ENCODE data around the gene DSEL.

The DSEL gene

DNA sequence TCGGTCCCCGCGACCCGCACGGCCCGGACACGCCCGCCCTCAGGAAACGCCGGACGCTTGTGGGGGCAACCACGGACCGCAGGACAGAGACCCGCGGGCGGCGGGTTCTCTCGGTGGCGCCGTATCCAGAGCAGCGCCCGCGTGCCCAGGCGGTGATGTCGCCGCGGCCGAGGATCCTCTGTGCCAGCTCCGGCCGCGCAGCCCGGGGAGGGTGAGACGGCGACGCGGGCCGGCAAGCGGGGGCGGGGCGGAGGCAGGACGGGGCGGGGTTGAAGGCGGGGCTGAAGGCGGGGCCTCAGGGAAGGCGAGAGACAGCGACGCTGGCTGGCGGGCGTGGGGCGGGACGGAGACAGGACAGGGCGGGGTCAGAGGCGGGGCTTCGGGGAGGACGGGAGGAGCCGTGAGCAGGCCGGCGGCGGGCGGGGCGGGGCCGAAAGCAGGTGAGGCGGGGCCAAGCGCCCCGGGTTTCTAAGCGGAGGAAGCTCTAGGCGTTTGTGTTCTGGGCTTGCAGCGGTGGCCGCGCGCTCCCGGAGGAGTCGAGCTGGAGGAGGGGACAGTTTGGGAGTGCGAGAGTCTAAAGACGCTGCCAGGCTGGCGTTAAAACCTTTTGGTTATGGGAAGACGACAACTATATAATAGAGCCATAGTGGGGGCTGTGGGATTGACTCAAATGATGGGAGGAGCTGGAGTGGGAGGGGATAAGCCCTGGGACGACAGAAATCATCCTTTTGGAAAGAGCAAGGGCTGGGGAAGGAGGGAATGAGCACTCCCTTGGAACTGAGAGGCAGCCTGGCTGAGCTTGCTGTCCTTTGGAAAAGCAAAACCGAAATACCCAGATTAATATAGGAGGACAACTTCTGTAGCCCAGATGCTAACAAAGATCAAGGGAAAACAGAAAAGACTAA lies at the start of gene DSEL:
Gene DSEL (minus strand): TSS at position 182 of the 905 bp plus-strand sequence. CDS start 2,112 bp downstream, outside the sequence.
- peak; percentile 98 for DNase-seq

GRCh38 chr18:67553437-67553836 lies 36.9 kb upstream of the DSEL start:
- no peak for DNase-seq

DNA sequence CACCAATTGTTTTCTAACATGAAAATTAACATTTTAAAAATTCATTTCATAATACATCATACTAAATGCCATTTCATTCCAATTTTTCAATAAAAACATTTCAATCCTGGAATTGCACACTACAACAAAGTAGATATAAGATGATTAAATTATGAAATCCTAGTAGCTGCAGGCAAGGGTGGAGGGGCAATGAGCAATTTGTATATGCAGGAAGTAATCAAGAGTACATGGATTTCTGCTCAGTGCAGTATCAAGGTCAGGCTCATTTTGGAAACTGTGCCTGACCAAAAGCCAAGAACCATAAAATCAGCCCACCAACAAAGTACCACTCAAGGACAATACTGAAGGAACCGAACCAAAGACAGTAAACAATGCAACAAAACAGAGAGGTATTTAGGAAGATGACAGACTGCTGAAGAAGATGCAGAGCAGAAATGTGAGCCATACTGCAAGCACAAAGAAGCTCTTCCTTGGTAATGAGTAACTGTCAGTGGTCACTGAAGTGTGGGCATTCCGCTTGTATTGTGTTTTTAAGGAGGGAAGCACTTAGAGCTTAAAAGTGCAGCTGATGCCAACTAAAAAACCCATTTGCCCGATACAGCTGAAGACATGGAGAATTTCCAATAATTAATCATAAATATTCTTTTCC lies 34.5 kb upstream of the DSEL start:
- no peak for DNase-seq

DNA sequence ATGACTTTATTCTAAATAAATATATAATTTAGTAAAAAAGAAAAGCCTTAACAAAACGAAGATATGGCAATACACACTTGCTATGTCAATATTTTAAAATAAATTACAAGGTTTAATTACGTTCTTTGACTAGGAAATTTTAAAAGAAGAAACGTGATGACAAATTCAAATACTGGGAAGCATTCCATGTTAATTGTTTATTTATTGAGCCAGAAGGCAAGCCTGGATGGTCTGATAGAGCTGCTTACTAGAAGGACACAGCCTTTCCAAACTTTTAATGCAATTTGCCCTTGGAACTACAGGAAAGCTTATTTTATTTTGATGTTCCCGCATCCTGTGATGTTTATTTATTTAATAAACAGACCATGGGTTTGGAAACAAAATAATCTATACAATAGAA lies 33.4 kb upstream of the DSEL start:
- no peak for DNase-seq

GRCh38 chr18:67545681-67546080 lies 29.2 kb upstream of the DSEL start:
- DNase-seq = no peak

GRCh38 chr18:67540559-67540958 lies 24.0 kb upstream of the DSEL start:
- no peak for DNase-seq

DNA sequence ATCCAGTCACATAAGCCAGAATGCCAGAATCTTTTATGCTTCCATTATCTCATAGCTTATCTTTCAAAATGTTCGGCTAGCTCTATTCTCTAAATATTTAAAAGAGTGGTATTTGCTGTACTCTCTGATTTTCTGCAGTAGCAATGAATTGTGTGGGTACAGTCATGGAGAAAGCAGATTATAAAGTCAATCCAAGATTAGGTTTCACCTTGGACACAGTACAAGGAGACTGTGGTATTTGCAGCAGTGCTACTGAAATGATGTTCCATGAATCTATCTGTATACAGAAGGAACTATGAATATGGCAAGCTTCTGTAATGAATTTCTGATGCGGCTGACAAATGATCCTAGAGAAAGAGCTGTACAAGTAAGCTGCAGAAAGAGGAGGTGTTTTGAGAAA lies 15.4 kb upstream of the DSEL start:
- DNase-seq = no peak

DNA sequence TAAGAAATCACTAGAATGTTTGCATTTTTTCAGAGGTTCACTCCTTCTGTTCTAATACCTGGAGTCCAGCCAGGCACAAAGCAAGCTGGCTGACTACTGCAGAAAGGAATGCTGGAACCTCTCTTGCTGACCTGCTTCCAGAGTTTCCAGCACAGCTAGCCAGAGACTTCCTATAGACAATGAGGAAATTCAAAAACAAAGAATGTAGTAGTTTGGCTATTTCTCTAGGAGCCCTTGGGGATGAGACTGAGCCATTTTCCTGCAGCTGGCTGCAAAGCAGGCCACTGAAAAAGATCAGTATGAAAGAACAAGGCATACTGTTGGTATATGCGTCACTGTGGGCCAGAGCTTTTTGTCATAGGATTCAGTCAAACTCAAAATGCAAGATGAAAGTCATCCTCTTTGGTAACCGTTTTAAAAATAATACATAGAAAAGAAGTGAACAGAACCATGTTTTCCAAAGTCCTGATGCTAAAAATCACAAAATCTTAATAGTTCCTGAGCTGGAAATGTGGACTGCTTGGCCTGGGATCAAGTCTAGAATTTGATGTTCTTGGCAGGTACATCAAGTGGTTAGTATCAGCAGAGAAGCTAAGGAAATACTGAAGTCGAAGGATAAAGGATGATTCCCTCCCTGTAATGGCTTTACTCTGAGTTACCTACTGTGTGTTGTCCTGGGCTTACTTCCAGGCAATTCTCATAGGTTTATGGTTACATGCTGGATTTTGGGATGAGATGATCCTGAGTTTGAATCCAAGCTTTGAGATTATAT lies 9.0 kb upstream of the DSEL start:
- no peak for DNase-seq

DNA sequence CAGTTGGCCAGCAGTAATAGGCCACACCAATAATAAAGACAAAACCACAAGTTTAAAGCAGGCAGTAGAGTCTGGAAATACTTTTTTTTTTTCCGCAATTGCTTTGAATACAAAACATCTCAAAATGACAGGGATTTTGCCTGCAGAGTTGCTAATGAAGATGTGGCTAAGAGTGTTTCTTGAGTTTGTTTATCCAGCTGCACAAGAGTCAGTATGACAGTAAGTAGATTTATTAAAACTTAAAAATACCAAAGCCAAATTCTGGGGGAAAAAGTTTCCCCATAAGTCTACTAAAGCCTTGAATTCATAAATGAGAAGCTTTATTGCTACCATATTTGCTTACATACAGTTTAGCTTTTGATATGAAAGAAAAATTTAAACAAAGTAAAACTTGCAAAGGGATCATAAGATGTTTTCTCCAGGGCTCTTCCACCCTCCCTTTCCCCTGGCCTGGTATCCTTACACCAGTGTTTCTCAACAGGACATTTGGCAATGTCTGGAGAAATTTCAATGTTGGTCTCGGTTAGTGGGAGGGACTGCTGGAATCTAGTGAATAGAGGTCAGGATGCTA lies 3.9 kb upstream of the DSEL start:
- DNase-seq = no peak

DNA sequence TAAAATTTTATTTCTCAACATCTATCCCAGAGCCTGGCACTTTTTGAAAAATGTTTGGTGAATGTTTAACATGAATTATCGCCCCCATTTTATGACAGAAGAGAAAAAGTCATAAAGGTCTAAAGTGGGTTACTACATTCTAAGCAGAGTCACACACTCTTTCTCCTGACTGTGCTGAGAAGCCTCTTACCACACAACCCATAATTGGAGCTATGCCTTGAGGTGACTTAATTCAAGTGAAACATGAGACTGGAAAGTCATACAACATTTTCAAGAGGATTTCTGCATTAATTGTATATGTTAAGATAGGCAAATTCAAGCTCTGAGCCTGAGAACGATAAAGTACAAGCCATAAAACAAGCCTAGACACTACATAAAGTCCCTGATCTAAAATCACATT lies 3.1 kb upstream of the DSEL start:
- DNase-seq = no peak

DNA sequence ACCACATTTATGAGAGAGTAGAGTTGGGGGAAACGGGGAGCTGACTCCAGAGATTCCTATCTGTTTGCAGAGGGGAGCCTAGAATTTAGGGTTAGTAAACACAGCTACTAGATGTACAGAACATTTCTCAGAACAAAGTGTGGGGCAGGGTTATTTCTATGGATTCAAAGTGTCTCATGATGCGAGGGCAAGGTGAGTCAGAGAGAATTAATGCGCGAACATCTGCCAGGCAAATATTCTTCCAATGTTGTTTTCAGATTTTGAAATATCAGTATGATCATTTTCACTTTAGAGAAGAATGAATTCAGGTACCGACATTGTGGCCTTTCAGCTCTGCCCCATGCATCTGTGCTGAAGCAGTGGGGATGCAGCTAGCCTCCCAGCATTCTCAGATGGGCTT lies 2.0 kb upstream of the DSEL start:
- DNase-seq = no peak

- no peak for DNase-seq
Observed at GRCh38 chr18:67517444-67517765, 885 bp upstream of the DSEL start.

GRCh38 chr18:67515942-67516538 lies 480 bp downstream of the DSEL start:
- DNase-seq = peak; percentile 83

DNA sequence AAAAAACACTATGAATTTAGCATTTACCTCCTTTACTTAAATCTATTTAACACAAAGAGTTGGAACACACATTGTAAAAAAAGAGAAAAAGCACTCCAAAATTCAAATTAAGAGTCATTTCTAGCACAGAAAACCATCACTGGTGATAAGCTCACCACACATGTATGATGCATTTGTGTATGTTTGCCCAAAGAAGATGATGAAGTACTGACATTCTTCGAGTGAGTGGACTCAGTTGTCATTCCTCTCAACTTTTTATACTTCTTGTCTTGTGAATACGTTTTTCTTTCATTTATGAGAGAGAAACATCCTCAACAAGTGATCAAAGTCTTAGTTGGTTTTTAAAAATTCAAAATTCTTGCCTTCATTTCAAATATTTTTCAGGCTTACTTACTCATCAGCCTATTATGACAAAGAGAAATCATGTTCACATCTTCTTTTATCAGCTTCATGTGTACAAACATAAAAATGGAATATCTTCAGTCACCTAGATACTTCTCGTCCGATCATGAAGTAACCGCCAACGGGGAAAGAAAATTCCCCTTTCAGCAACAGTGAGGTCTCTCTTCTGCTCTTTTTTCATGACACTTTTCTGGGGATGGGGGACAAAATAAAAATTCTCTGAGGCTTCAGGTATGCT lies 1.5 kb downstream of the DSEL start:
- DNase-seq = no peak

GRCh38 chr18:67514465-67514864 lies 2.1 kb downstream of the DSEL start:
- DNase-seq = no peak

DNA sequence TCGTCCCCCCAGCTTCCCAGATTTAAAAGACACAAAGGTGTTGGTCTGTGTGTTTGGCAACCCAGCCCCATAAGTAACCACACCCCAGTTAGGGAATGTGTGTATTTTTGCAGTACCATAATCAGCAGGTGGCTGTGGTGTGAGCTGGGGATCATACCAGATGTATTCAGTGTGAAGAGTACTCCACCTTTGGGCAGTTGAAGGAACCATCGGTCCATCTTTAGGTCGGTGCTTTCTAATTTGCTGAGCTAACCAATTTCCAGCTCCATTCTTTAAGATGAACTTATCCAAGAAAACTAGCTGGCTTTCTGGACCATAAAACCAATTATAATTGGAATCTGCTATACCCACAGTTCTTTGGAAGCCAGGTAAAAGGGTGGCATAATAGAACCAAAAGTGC lies 3.2 kb downstream of the DSEL start:
- DNase-seq = no peak

DNA sequence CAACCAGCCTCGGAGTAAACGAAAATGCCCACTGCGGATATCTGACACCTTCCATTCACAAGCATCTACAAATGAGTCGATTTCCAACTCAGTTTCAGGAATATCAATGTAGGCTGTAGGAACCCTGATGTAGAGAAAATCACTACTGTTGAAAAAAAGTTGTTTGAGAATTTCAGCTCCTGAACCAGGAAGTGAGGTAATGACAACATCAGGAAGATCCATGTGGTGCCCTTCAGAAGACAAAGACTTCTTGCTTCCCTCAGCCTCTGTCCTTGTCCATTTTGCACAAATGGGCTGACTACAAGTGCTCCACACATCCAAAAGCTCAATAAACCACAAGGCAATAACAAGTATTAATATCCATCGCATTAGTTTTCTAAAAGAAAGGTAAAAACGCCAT lies 4.7 kb downstream of the DSEL start:
- no peak for DNase-seq

- DNase-seq = no peak
Observed at GRCh38 chr18:67510831-67511230, 5.7 kb downstream of the DSEL start.

GRCh38 chr18:67509741-67510391 lies 6.7 kb downstream of the DSEL start:
- no peak for DNase-seq

GRCh38 chr18:67508146-67508545 lies 8.4 kb downstream of the DSEL start:
- no peak for DNase-seq

GRCh38 chr18:67504739-67505138 lies 11.8 kb downstream of the DSEL start:
- DNase-seq = no peak
